IPS-NIHi11 (cell line): ENCODE measurements around the gene ENG.

Experiments used
- DNase-seq: peaks from one replicate; pipeline ENCODE4 v3.0.0; 2012; ENCODE audit warnings: mixed read lengths, low spot score

The ENG gene

DNA sequence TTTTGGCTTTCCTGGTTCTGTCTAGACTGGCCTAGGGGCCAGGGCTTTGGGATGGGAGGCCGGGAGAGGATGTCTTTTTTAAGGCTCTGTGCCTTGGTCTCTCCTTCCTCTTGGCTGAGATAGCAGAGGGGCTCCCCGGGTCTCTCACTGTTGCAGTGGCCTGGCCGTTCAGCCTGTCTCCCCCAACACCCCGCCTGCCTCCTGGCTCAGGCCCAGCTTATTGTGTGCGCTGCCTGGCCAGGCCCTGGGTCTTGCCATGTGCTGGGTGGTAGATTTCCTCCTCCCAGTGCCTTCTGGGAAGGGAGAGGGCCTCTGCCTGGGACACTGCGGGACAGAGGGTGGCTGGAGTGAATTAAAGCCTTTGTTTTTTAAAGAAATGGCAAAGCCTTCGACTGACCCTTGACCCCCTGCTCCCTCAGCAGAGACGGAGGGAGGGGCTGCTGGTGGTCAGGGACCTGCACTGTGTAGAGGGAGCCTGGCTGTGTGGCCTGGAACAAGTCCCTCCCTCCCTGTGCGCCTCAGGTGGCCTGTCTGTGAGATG is 40.7 kb downstream of the ENG start:
- DNase-seq: no peak

DNA sequence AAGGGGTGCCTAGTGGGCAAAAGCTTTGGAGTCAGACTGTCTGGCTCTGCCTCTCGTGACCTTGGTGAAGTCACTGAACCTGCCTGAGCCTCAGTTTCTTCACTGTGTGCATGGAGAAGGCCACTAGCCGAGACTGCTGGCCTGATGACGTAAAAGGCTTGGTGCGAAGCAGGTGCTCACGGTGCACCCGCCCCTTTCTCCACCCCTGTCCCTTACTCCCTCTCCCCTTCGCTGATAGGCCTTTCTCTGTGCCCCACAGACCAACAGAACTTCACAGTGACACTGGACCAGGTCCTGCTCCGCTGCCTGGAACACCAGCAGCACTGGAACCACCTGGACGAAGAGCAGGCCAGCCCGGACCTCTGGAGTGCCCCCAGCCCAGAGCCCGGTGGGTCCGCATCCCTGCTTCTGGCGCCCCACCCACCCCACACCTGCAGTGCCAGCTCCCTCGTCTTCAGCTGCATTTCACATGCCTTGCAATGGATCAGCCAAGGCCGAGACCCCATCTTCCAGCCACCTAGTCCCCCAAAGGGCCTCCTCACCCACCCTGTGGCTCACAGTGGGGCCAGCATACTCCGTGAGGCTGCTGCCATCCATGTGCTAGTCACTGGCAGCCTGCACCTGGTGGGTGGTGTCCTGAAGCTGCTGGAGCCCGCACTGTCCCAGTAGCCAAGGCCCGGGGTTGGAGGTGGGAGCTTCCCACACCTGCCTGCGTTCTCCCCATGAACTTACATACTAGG is 41.4 kb downstream of the ENG start:
- DNase-seq: no peak

DNA sequence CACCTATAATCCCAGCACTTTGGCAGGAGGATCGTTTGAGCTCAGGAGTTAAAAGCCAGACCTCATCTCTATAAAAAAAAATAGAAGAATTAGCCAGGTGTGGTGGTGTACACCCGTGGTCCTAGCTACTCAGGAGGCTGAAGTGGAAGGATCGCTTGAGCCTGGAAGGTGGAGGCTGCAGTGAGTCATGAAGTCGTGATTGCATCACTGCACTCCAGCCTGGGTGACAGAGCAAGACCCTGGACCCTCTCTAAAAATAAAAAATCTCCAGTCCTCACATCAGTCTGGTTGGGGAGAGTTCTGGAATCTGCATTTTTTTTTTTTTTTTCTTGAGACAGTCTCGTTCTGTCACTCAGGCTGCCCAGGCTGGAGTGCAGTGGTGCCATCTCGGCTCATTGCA is 42.4 kb downstream of the ENG start:
- DNase-seq: no peak

DNA sequence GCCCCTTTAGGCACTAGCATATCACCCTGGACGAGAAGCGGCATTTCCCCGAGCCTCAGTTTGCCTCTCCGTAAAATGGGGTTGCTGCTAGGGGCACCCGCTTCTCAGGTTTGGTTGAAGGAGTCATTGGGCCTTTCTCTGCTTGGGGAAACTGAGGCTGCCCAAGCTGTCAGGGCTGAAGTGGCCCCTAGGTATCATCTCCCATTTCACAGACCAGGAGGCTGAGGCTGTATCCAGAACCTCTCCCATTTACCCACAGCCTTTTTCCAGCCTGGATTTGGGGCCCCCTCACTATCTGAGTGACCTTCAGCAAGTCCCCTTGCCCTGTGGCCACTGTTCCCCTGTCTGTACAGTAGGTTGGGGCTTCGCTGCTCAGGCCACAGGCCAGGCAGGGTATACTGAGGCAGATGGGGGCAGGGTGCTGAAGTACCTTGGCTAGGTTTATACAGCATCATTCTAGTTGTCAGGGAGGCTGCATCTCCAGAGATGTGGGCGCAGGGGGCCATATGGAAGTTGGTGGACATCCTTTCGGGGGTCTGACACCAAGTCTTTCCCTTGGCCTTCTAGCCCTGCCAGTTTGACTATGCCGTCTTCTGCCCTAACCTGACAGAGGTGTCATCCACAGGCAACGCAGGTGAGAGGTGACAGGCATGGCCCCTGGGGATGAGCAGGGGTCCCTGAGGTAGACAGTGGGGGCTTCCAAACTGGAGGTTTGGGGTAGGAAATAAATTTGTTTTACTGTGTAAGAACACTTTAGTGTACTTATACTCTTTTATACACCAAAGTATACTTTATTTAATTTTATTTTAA is 43.9 kb downstream of the ENG start:
- DNase-seq: no peak

DNA sequence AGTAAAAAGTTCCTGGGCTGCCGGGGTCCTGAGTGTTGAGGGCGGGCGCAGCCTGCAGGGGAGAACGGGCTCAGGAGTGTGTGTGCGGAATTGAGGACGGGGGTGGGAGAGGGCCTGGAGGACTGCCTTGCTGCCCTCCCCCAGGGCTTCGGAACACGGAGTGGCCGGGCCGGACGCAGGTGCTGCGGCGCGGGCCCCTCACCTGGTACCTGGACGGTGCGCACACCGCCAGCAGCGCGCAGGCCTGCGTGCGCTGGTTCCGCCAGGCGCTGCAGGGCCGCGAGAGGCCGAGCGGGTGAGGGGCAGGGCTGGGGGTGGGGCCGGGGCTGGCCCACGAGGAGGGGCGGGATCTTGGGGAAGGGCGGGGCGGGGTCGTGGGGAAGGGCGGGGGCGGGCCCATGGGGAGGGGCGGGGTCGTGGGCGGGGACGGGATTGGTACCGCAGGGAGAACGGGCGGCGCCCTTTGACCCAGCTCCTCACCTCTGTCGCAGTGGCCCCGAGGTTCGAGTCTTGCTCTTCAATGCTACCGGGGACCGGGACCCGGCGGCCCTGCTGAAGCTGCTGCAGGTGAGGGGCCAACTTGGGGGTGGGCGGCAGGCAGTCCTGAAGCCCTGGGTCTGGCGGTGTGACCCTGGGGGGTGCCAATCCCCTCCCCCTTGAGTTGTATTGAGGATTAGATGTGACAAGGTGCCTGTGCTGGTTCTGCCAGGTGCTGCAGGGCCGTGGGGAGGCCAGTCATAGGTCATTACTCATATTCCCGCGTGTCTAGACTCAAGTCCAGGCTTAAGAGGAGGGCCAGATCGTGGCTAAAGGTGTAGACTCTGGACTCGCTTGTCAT is 44.7 kb downstream of the ENG start:
- DNase-seq: peak; percentile 94

DNA sequence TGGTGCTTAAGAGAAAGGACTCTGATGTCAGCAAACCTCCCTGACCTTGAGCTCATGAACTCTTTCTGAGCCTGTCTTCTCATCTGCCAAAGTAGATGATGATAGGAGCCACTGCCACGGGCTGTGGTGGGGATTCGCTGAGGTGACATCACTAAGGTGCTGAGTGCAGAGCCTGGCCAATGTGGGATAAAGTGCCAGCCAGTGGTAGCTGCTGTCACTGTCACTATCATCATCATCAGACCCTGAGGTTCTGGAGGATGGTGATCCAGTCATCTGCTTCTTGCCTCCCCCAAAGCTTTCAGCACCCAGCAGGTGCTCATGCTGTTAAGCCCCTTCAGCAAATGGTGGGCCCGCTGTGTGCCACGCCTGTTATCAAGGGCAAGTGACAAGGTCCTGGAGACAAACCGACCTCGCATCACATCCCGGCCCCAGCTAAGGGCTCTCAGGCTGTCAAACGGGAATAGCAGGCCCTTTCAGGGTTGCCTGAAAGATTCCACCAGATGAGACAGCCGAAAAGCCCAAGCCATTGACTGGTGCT is 45.4 kb downstream of the ENG start:
- DNase-seq: no peak

DNA sequence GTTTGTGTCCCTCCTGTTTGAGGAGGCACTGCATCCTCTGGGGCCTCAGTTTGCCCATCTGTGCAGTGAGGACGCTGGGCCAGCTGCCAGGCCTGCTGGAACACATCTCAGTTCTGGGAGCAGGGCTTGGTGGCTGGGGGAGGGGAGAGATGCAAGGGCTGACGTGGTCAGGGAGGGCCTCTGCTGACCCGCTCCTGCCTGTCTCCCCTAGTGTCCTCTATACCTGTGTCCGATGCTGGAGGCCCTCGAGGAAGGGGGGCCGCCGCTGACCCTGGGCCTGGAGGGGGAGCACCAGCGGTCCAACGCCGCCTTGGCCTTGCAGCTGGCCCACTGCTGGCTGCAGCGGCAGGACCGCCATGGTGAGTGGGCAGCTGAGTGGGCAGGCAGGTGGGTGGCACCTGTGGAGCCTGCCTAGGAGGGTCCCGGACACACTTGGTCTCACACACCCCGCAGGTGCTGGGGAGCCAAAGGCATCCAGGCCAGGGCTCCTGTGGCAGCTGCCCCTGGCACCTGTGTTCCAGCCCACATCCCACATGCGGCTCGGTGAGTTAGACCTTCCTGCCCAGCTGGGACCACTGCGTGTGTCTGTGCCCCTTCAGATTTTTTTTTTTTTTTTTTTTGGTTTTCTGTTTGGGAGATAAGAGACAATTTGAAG is 46.0 kb downstream of the ENG start:
- no peak for DNase-seq

DNA sequence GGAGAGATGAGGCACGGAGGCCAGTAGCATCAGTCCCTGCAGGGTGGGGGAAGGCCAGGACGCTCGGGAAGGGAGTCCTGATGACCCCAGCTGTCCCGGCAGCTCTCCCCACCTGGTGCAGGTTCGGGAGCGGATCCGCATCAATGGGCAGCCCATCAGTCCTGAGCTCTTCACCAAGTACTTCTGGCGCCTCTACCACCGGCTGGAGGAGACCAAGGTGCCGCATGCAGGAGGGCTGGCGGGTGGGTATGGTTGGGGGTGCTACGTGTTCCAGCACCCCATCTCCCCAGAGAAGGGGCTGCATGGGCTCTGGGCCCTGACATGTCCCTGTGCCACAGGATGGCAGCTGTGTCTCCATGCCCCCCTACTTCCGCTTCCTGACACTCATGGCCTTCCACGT is 47.6 kb downstream of the ENG start:
- no peak for DNase-seq

DNA sequence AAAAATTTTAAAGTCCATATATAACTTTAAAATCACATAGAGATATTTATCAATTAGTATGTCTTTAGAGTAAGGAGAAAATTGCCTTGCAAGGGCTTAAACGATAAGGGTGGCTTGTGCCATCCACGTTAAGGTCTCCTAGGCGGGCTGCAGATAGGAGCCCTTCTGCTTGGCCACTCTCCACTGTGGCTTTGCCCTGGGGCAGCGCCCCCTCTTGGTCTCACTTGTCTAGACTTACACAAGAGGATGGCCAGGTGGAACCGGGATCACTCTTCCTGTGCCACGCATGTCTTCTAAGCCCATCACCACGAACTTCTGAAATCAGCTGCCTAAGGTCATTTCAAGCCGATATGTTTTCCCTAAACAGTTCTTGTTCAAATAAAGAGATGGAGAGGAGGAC is 48.8 kb downstream of the ENG start:
- DNase-seq: peak; percentile 60

DNA sequence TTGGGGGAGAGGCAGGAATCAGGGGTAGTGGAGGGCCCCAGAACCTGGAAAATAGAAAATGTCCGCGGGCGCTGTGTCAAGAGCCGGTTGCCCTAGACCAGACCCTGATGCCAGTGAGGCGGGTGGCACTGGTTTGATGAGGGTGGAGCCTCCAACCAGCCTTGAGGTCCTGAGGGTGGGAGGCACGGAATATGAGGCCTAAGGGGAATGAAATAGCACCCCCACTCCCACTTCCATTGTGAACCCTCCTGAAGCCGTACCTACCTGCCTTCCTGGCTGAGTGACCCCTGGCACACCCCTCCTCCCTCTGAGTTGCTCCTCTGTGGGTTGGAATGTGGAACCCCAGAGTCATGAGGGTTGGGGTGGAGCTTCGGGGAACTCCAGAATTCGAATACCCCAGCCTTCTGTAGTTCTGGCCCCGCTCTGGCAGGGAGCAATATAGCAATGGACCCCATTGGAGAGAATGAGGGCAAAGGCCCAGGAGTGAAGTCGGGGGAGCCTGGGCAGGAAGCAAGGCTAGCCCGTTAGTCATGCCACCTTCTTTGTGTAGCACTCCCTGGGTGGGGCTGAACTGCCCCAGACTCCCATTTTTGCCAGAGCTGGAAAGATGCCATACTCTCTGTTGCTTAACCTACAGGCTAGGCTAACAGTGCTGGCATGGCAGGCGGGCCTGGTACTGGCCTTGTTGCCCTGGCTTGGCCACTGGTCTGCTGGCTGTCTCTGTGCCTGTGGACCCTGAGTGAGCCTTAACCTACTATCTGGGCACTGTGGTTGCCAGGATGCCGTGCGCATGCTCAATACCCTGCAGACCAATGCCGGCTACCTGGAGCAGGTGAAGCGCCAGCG is 50.7 kb downstream of the ENG start:
- no peak for DNase-seq

DNA sequence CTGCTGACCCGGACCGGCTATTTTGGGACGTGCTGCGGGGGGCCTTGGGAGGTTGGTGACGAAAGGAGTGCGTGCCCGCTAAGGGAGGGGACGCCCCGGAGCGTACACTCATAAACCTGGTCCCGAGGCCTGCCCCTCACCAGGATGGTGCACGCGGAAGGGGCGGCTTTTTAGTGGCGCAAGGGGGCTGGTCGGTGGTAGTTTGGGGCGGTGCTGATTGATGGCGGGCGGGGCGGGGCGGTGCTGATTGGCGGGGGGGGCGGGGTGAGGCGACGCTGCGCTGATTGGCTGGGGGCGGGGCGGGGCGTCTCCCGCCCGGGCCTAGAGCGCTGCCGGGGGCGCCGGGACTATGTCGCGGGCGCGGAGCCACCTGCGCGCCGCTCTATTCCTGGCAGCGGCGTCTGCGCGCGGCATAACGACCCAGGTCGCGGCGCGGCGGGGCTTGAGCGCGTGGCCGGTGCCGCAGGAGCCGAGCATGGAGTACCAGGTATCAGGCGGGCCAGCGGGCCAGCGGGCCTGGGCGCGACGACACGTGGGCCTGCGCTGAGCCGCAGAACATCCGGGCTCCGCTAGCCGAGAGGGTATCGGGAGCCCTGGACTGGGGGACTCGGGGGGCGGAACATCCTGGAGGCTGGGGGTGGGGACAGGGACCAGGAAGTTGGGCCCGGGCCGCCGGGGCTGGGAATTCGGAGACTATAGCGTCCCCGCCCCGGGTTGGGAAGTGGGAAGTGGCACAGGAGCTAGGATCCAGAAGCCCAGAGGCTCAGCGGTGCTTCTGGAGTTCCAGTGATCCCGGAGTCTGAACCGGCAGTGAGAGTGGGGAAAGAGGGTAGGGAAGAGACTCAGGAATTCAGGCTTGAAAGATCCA is 51.6 kb downstream of the ENG start, which contains the start of gene FPGS:
Gene FPGS, plus strand, starts transcription at position 307 of the 868 bp plus-strand sequence. Its CDS starts 43 bp downstream, at position 350.
- peak; percentile 97 for DNase-seq

DNA sequence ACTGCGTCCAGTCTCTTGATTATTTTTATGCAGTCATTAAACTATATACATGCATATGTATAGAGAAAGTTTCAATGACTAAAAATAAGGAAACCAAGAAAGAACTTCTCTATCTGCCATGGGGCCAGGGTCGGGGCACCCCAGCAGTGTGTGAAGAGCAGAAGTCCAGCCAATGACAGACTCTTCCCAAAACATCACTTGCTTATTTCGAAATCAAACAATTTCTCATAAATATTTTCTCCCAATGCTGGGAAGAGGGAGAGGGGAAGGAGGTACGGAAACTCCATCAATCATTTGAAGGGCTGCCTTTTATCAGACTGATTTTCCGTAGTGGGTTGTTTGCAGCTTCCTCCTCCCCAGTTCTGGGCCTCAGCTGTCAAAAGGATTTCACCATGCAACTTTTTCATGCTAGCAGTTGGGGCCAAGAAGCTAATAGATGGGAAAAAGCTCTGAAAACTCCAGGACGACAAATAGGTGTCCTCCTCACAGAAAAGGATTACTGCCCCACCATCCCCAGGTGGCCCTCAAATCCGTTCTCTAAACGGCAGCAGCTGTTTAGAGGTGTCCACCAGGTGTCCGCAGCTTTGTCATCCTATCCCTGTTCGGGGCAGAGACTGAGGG is 52.4 kb downstream of the ENG start:
- DNase-seq: no peak

DNA sequence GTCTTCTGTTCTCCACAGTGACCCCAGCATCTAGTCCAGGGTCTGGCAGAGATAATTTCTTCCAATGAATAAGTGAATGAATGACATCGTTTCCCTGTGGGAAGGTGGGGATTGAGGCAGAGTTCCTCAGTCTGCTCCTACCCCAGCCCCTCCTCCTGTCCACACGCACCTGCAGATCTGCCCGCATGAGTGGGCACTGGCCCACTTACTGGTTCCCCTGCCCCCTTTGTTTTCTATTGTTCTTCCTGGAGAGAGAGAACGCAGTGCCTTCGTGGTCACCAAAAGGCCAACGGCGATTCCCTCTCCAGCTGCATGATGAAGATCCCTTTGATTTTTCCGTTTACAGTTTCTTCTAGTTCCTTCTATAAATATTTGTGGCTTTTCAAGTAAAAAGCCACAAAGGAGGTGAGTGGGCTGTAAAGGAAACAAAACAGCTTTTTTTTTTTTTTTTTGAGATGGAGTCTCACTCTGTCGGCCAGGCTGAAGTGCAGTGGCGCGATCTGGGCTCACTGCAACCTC is 57.5 kb downstream of the ENG start:
- no peak for DNase-seq

DNA sequence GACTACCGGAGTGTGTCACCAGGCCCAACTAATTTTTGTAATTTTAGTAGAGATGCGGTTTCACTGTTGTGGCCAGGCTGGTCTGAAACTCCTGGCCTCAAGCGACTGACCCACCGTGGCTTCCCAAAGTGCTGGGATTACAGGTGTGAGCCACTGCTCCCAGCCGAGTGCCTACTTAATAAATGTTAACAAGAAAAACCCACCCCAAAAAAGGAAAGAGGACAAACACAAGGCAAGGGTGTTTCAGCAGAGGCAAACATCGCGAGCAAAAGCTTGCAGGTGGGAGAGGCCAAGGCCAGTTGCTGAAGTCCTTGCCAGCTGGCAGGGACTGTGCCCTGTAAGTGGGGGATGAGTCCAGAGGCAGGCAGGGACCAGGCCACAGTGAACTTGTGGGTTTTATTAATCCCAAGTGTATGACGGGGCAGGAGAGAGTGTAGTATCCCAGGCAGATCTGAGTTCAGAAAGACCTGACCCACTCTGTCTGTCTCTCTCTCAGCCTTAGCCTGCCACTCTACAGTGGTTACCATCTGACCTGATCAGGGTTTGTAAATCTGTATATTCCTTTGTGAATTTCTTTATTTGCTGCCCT is 58.1 kb downstream of the ENG start:
- no peak for DNase-seq

DNA sequence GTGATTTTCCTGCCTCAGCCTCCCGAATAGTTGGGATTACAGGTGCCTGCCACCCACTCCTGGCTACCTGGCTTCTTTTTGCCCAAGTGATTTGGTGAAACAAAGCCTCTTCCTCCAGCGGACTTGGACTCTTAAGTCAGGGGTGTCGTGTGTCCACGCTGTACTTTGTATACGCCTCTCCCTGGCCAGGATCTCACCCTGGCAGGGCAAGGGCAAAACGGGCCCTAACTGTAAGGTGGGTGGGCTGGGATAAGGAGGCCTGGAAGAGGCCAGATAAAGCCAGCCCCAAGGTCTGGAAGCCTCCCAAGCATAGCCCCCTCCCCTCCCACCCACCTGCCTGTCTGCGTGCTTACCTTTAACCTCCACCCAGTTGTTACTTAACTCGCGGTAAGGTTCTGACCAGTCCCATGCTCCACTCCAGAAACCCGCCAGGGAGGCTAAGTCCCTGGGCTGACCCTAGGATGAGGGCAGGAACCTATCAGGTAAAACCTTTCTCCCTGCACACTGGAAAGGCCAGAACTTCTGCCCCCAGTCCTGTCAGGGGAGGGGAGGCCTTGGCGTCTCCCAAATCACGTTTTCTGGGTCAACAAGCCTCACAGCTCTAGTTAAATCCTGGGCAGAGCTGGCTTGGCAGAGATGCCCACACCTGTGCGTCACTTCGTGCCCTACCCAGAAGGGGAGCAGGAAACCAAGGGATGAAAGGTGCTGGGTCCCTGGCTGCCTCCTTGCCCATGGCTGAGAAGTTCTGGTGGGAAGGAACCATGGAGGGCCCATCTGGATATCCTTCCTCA is 60.3 kb downstream of the ENG start:
- no peak for DNase-seq

DNA sequence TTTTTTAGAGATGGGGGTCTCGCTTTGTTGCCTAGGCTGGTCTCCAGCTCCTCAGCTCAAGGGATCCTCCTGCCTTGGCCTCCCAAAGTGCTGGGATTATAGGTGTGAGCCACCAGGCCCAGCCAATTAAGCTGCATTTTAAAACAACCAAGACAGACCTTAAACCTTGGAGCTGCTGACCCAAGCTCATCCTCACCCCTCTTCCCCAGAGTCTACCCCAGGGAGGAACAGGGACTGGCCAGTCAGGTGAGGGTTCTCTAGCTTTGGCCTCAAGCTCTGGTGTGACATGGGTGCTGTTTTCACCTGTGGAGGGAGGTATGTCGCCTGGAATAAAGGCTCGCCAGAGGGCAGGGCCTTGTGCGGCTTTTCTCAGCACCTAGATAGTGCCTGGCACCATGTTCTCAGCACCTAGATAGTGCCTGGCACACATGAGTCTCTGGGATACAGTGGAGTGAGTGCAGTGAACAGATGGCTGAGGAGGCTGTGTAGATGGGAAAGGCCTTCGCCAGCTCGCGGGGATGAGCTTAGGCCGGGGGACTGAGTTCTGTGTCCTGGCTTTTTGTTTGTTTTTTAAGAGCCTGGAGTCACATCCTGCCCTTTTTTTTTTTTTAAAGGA is 61.3 kb downstream of the ENG start:
- no peak for DNase-seq

DNA sequence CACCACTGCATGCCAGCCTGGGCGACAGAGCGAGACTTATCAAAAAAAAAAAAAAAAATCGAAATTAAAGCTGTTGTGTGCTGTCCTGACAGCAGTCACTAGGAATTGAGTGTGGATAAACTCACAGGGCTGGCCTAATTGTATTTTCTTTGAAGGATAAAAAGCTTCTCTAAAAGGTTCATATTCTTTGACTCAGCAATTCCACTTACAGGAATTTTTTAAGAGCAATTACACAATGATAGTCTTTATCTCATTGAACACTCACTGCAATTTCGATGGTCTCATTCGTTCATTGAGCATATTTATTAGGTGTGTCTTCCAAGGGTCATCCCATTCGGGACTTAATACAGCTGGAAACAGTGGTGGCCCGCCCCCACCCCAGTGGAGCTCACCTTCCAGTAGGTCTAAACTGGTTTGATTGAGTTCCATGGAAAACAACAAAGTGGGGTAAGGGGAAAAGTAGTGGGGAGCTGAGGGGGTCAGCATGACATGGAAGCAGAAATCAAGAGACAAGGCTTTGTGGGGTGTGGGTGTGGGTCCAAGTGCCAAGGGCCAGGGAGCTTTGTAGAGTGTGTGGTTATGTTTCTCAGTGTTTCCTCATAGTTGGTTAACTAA is 61.9 kb downstream of the ENG start:
- no peak for DNase-seq
